GM12874 (cell line): ENCODE data around the gene HPS4.

Experiments
- CTCF ChIP-seq: IDR thresholded peaks from 2 replicates; pipeline ENCODE4 v1.5.1; 2011; ENCODE audit warnings: low read depth, mild to moderate bottlenecking, control low read depth, low read length, moderate library complexity; ENCODE audit not compliant: insufficient read depth

Gene HPS4

GRCh38 chr22:26453216-26453615, 30.4 kb downstream of the HPS4 start:
- no peak for TF ChIP-seq CTCF

GRCh38 chr22:26452236-26453016, 31.2 kb downstream of the HPS4 start:
- TF ChIP-seq CTCF, result no peak

- no peak for TF ChIP-seq CTCF
Measured at GRCh38 chr22:26450453-26451185, 33.0 kb downstream of the HPS4 start.

- no peak for TF ChIP-seq CTCF
Measured at GRCh38 chr22:26448941-26449340, 34.6 kb downstream of the HPS4 start.

GRCh38 chr22:26448334-26448733, 35.2 kb downstream of the HPS4 start:
- no peak for TF ChIP-seq CTCF

GRCh38 chr22:26447584-26448329, 35.8 kb downstream of the HPS4 start:
- no peak for TF ChIP-seq CTCF
